Adipocyte (in vitro differentiated cells): ENCODE results near the gene METTL2B.
"Not testable (repeated sequence)": the region's sequence is repeated elsewhere in the genome, so short reads cannot be mapped to it uniquely, and the experiment has no call there.

Source experiments
- DNase-seq: peaks from one replicate; pipeline ENCODE4 v3.0.0-alpha.2; 2015; ENCODE audit warnings: low read depth
- H3K27me3 ChIP-seq: replicated peaks from 2 replicates; pipeline ENCODE4 v1.7.0; 2013; ENCODE audit warnings: mild to moderate bottlenecking, low read length, moderate library complexity; ENCODE audit not compliant: control insufficient read depth, insufficient read depth
- H3K36me3 ChIP-seq: 2 replicates; pipeline ENCODE4 v1.7.0; 2013; ENCODE audit warnings: low read length, mild to moderate bottlenecking, moderate library complexity; ENCODE audit not compliant: control insufficient read depth, insufficient read depth, severe bottlenecking
- H3K4me1 ChIP-seq: 2 replicates; pipeline ENCODE4 v1.7.0; 2013; ENCODE audit warnings: mild to moderate bottlenecking, low read length, moderate library complexity; ENCODE audit not compliant: control insufficient read depth, insufficient read depth
- H3K4me3 ChIP-seq: 2 replicates; pipeline ENCODE4 v1.7.0; 2013; ENCODE audit warnings: mild to moderate bottlenecking, low read length, moderate library complexity
- H3K9ac ChIP-seq: 2 replicates; pipeline ENCODE4 v1.7.0; 2013; ENCODE audit warnings: mild to moderate bottlenecking, low read length, moderate library complexity
- H3K9me3 ChIP-seq: 2 replicates; pipeline ENCODE4 v1.7.0; 2013; ENCODE audit warnings: mild to moderate bottlenecking, low read length, moderate library complexity; ENCODE audit not compliant: control insufficient read depth

Gene METTL2B, protein sequence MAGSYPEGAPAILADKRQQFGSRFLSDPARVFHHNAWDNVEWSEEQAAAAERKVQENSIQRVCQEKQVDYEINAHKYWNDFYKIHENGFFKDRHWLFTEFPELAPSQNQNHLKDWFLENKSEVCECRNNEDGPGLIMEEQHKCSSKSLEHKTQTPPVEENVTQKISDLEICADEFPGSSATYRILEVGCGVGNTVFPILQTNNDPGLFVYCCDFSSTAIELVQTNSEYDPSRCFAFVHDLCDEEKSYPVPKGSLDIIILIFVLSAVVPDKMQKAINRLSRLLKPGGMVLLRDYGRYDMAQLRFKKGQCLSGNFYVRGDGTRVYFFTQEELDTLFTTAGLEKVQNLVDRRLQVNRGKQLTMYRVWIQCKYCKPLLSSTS

GRCh38 chr7:128476402-128477335 is at the start of gene METTL2B:
Gene METTL2B, plus strand, starts transcription at chr7:128476748. Its CDS starts 18 bp downstream, at chr7:128476766.
- DNase-seq = peak; percentile 98

GRCh38 chr7:128427289-128427891 is 49.2 kb upstream of the METTL2B start:
- peak; percentile 89 for DNase-seq
- Histone ChIP-seq H3K36me3 (no peaks in the 10 kb centered on the region), H3K9ac (peak overlapping the region; percentile 24), H3K27me3 (no peaks in the 10 kb centered on the region), H3K9me3 (no peaks in the 10 kb centered on the region), H3K4me3 (no peak overlapping the region), H3K4me1 (peaks cover 32% of the 10 kb centered on the region)

More at GRCh38 chr7:128476402-128477335, at the start of gene METTL2B:
- not testable (repeated sequence) for H3K36me3 ChIP-seq, H3K27me3 ChIP-seq, H3K9me3 ChIP-seq
- Histone ChIP-seq H3K9ac (peak within 1 kb of the TSS; percentile 91), H3K4me1 (peaks cover 12% of the 10 kb centered on the region), H3K4me3 (peak within 1 kb of the TSS; percentile 89)

DNA sequence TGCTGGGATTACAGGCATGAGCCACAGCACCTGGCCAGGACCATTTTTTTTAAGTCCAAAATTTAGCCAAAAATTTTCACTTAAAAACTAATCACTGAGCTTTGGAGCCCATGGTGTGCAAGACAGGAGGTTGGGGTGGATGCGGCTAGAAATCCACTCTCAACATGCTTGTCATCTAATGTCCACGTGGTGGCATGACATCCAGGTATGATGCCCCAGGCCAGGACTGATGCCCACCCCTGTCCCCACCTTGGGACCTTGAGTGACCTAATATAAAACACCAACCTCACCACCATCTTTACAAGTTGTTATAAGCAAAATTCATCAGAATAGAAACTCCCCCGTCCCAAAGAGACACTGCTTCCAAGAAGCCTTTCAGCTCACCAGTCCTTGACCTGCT is 46.3 kb upstream of the METTL2B start:
- no peak overlapping the region for H3K4me3 ChIP-seq
- no peaks in the 10 kb centered on the region for H3K36me3 ChIP-seq
- peaks cover 32% of the 10 kb centered on the region for H3K4me1 ChIP-seq
- no peak overlapping the region for H3K9ac ChIP-seq
- DNase-seq = no peak
- no peaks in the 10 kb centered on the region for H3K9me3 ChIP-seq
- no peaks in the 10 kb centered on the region for H3K27me3 ChIP-seq

DNA sequence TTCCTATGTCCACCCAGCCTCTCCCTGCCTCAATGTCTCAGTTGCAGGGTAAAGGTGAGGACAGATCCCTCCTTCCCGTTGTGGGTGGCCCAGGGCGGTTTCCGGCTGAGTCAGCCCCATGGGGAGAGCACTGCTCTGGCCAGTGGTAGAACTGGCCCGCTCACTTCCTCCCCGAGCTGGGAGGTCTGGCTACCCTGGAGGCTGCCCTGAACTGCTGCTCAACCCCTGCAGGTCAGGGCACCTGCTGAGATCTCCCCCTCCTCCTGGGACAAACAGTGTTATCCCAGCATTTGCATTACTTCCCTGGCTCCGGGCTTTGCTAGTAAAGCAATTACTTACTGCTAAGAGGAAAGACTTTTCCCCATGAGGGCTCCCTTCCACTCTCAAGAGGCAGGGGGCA is 45.3 kb upstream of the METTL2B start:
- peak overlapping the region; percentile 54 for H3K9ac ChIP-seq
- H3K4me3 ChIP-seq = no peak overlapping the region
- H3K27me3 ChIP-seq = no peaks in the 10 kb centered on the region
- peaks cover 32% of the 10 kb centered on the region for H3K4me1 ChIP-seq
- no peak for DNase-seq
- H3K36me3 ChIP-seq = no peaks in the 10 kb centered on the region
- H3K9me3 ChIP-seq = no peaks in the 10 kb centered on the region

DNA sequence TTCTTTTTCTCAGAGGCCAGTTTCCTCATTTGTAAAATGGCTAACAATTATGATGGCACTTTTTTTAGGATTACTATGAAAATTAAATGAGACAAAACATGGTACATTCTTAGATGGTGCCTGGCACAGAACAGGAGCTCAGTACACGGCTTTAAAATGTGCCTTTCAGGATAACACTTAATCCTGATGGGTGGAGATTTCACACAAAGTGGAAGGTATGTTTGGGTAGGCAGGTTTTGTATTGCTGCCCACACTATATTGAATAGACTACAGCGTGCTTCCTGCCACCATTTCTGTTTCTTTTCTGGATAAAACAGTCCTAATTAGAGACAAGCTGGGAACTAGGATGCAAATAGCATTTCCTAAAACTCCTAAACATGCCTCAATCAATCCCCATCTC is 44.8 kb upstream of the METTL2B start:
- Histone ChIP-seq H3K9me3 (no peaks in the 10 kb centered on the region), H3K27me3 (no peaks in the 10 kb centered on the region), H3K4me3 (no peak overlapping the region), H3K36me3 (no peaks in the 10 kb centered on the region), H3K9ac (peak overlapping the region; percentile 54), H3K4me1 (peaks cover 32% of the 10 kb centered on the region)
- no peak for DNase-seq

- no peaks in the 10 kb centered on the region for H3K27me3 ChIP-seq
Measured at GRCh38 chr7:128434413-128435326, 41.9 kb upstream of the METTL2B start.

DNA sequence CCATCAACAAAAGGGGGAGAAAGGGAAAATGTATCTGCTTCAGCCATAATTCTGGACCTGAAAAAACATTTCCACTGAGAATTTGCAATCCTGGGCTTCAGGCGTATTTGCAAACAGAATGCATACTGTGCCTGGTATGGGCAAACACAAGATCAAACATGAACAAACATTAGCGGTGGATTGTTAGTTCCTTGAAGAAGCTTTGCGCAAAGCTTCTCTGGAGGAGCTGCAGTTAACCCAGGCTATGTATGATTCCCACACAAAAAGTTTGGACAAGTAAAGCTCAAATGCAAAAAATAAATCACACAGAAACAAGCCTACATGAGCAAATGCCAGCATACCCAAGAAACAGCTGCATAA is 41.2 kb upstream of the METTL2B start:
- H3K9me3 ChIP-seq = no peaks in the 10 kb centered on the region
- DNase-seq = no peak
- no peaks in the 10 kb centered on the region for H3K36me3 ChIP-seq
- no peak overlapping the region for H3K4me3 ChIP-seq
- peaks cover 21% of the 10 kb centered on the region for H3K4me1 ChIP-seq
- H3K9ac ChIP-seq = no peak overlapping the region
- H3K27me3 ChIP-seq = no peaks in the 10 kb centered on the region

More at GRCh38 chr7:128434413-128435326, 41.9 kb upstream of the METTL2B start:
- Histone ChIP-seq H3K4me3 (no peak overlapping the region), H3K36me3 (no peaks in the 10 kb centered on the region), H3K9ac (no peak overlapping the region), H3K9me3 (no peaks in the 10 kb centered on the region), H3K4me1 (peaks cover 21% of the 10 kb centered on the region)
- DNase-seq = no peak

GRCh38 chr7:128437426-128438332 is 38.9 kb upstream of the METTL2B start:
- no peaks in the 10 kb centered on the region for H3K36me3 ChIP-seq
- H3K4me3 ChIP-seq = no peak overlapping the region
- H3K27me3 ChIP-seq = no peaks in the 10 kb centered on the region
- peaks cover 9% of the 10 kb centered on the region for H3K4me1 ChIP-seq
- H3K9me3 ChIP-seq = no peaks in the 10 kb centered on the region
- H3K9ac ChIP-seq = no peak overlapping the region
- no peak for DNase-seq

GRCh38 chr7:128442356-128442755 is 34.2 kb upstream of the METTL2B start:
- Histone ChIP-seq H3K36me3 (no peaks in the 10 kb centered on the region), H3K9ac (no peak overlapping the region), H3K9me3 (no peaks in the 10 kb centered on the region)

More at GRCh38 chr7:128442356-128442755, 34.2 kb upstream of the METTL2B start:
- no peak for DNase-seq
- Histone ChIP-seq H3K4me1 (peaks cover 16% of the 10 kb centered on the region), H3K4me3 (no peak overlapping the region), H3K27me3 (no peaks in the 10 kb centered on the region)
